GM18870 (cell line): Measurements from ENCODE around the gene SVEP1.
A peak's percentile ranks its signal among the peaks of the same experiment; 100 is the strongest.

Experiments used
- ATAC-seq: cut with Tn5 transposase; IDR thresholded peaks from one replicate; pipeline ENCODE4 v1.9.1; 2021; ENCODE audit warnings: moderate library complexity; ENCODE audit not compliant: unreplicated experiment

The SVEP1 gene

GRCh38 chr9:110328763-110329162 is 250.8 kb downstream of the SVEP1 start:
- no peak for ATAC-seq

DNA sequence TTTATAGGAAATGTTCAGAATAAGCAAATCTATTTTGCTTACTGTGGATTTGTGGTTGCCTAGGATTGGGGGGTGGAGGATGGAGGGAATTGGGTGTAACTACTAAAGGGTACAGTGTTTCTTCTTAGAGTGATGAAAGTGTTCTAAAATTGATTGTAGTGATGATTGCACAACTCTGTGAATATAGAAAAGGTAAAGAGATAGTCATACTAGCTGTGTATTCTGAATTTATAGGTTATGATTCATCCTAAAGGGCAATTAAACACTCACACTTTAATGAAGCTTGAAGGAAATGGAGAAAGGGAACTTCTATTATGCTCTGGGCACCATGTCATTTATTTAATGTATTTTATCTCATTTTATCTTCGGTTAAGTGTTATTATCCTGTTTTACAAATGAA is 251.8 kb downstream of the SVEP1 start:
- ATAC-seq, result no peak

DNA sequence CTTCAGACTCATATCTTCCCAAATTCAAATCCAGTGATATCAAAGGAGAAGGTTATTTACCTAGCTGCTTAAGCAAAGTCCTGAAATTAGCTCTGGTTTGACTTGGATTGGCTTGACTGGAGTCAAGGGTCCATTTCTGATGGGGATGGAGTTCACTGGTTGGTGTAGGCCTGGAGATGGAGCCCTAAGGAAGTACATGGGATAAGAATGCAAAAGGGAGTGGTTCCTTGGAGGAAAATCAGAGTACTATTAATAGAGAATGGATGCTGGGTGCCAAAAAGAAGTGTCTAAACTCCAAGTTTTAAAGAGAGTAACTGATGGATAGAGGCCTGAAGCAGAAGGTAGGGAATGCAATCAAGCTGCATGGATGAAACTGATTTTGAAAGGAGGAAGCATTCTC is 255.7 kb downstream of the SVEP1 start:
- no peak for ATAC-seq

- no peak for ATAC-seq
Measured at GRCh38 chr9:110320651-110321445, 258.7 kb downstream of the SVEP1 start.

DNA sequence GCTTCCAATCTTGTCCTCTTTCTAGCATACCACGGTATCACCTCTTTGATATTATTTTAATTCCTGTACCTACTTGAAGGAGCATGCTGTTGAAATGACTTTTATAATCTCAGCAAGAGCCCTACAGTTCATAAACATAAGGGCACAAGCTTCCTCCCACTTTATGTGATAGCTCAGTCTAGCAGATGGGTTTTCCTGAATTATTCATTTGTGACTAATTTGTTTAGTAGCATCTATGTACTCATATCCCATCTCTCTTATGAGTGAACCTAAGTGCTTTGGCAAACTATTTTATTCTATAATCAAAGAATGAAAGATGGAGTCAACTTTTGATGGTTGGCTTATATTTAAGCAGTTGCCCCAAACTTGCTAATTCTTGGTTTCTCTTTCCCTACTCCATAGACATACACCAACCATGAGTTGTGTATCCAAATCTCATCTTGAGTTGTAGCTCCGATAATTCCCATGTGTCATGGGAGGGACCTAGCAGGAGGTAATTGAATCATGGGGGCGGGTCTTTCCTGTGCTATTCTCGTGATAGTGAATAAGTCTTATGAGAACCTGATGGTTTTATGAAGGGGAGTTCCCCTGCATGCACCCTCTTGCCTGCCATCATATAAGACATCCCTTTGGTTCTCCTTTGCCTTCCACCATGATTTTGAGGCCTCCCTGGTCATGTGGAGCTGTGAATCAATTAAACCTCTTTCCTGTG is 259.6 kb downstream of the SVEP1 start:
- no peak for ATAC-seq

GRCh38 chr9:110317911-110318310 is 261.6 kb downstream of the SVEP1 start:
- no peak for ATAC-seq

- ATAC-seq, result peak; percentile 91
Measured at GRCh38 chr9:110316261-110317075, 263.1 kb downstream of the SVEP1 start.
